ENCODE results near the gene GPR39.
"Not testable (repeated sequence)": the region's sequence is repeated elsewhere in the genome, so short reads cannot be mapped to it uniquely, and the experiment has no call there.

GPR39 gene

GRCh38 chr2:132416723-132417395 is at the start of gene GPR39:
Gene GPR39 (plus strand): TSS chr2:132416805.
- no peak for DNase-seq

GRCh38 chr2:132368191-132368590 is 48.4 kb upstream of the GPR39 start:
- DNase-seq: no peak

GRCh38 chr2:132372276-132372675 is 44.3 kb upstream of the GPR39 start:
- no peak for DNase-seq

- no peak for DNase-seq
Measured at GRCh38 chr2:132373391-132374135, 43.0 kb upstream of the GPR39 start.

GRCh38 chr2:132374151-132374550 is 42.5 kb upstream of the GPR39 start:
- DNase-seq: no peak

- no peak for DNase-seq
Measured at GRCh38 chr2:132374551-132374950, 42.1 kb upstream of the GPR39 start.

GRCh38 chr2:132374961-132375360 is 41.6 kb upstream of the GPR39 start:
- no peak for DNase-seq

GRCh38 chr2:132381376-132381775 is 35.2 kb upstream of the GPR39 start:
- no peak for DNase-seq

GRCh38 chr2:132383956-132384355 is 32.6 kb upstream of the GPR39 start:
- no peak for DNase-seq

- DNase-seq: peak; percentile 6
Measured at GRCh38 chr2:132384491-132385151, 32.0 kb upstream of the GPR39 start.

GRCh38 chr2:132387126-132387525 is 29.5 kb upstream of the GPR39 start:
- no peak for DNase-seq

GRCh38 chr2:132390076-132390475 is 26.5 kb upstream of the GPR39 start:
- no peak for DNase-seq

- DNase-seq: no peak
Measured at GRCh38 chr2:132391378-132391777, 25.2 kb upstream of the GPR39 start.

GRCh38 chr2:132392221-132392620 is 24.4 kb upstream of the GPR39 start:
- no peak for DNase-seq

GRCh38 chr2:132392879-132393278 is 23.7 kb upstream of the GPR39 start:
- no peak for DNase-seq

- DNase-seq: not testable (repeated sequence)
Measured at GRCh38 chr2:132397042-132397441, 19.6 kb upstream of the GPR39 start.

GRCh38 chr2:132400169-132400900 is 16.3 kb upstream of the GPR39 start:
- DNase-seq: no peak

GRCh38 chr2:132400901-132401240 is 15.7 kb upstream of the GPR39 start:
- no peak for DNase-seq

GRCh38 chr2:132401326-132401725 is 15.3 kb upstream of the GPR39 start:
- DNase-seq: no peak

- no peak for DNase-seq
Measured at GRCh38 chr2:132403146-132403545, 13.5 kb upstream of the GPR39 start.

GRCh38 chr2:132404056-132404455 is 12.5 kb upstream of the GPR39 start:
- DNase-seq: no peak

- DNase-seq: no peak
Measured at GRCh38 chr2:132407784-132408183, 8.8 kb upstream of the GPR39 start.

- no peak for DNase-seq
Measured at GRCh38 chr2:132412021-132412420, 4.6 kb upstream of the GPR39 start.

All from CD4-positive, alpha-beta T cell treated with Interleukin-17A for 1 hour (primary cell).